Activated CD8-positive, alpha-beta memory T cell treated with anti-CD3 and anti-CD28 coated beads for 36 hours (primary cell): ENCODE results near the gene XNDC1N. TPM values are rescaled to one million over a fixed set of nuclear protein-coding genes. Genes with fewer than 3 reads are reported as not detected.

Experiments
- CTCF ChIA-PET: fragments of 350-600 bp; sonication (Branson Sonifier 250); formaldehyde crosslinking; loops from one replicate; lab custom pipeline; 2021; ENCODE audit warnings: antibody characterized with exemption; lab: Charles Lee
- POLR2A ChIA-PET: fragments of 350-600 bp; sonication (Branson Sonifier 250); formaldehyde crosslinking; loops from one replicate; lab custom pipeline; 2021; ENCODE audit warnings: antibody characterized with exemption; lab: Charles Lee
- total RNA-seq, 2 experiments: library from RNA; stranded (reverse); gene quantifications; one replicate each; pipeline ENCODE4 v1.2.3, GENCODE V29; 2021

Gene XNDC1N
- 10 to 100 TPM; 12.1 to 15.0 TPM for total RNA-seq

GRCh38 chr11:71927820-71928736 lies at the start of gene XNDC1N:
TSS of gene XNDC1N (minus strand) at chr11:71928594. CDS start at chr11:71923353, 5,241 bp downstream.
- CTCF ChIA-PET: interaction anchor here (0.7 to 1.3 kb wide), 6 partner anchors 15 to 472 kb away, joined by 3 to 4 read pairs (median 3); no protein-coding TSS in a partner anchor
- POLR2A ChIA-PET: interaction anchor here (0.9 kb wide), 1 partner anchor 141 kb away, joined by 5 read pairs; no protein-coding TSS in a partner anchor

DNA sequence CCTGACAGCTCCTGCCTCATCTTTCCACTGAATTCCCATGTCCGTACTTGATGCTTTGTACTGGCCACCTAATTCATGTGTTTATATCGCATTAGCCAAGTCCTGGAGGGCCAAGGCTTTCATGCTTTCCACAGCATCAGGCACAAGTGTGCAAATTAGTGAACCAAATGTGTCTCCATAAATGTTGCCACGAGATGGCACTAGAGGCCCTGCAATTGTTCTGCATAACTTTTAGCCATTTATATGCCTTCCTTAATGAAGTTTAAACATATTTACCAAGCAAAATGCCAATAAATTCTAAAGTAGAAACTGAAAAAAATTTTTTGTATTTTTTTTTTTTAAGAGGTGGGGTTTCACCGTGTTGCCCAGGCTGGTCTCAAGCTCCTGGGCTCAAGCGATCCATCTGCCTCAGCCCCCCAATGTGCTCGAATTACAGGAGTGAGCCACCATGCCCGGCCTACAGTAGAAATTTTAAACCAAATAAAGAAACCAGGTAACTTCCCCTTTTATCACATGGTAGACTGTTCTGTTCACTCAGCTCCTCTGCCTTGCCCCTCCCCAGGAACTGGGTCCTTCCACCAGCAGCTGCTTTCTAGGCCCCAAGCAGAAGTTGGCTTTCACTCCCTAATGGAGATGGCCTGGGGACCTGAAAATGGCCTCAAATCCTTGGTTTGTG lies 49.5 kb upstream of the XNDC1N start:
- CTCF ChIA-PET: interaction anchor here (0.9 to 2.5 kb wide), 13 partner anchors 10 to 205 kb away, joined by 3 to 13 read pairs (median 5); partner anchors contain the start of gene IL18BP
- POLR2A ChIA-PET: no interaction called here

DNA sequence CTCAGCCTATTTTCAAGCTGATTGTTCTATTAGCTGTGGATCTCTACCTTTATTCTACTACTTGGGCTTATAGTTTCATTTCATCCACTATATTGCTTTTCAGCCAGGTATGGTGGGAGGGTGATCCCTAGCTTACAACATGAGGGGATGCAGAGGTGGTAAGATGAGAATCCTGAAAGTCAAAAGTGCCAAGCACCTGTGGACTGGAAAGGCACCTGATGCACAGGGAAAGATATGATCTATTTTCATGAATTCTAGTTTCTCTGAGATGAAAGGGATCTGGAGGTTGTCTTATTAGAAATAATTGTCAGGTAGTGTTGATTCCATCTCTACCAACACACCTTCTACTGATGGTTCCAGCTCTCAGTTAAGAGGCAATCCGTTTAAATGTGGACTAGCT lies 48.7 kb upstream of the XNDC1N start:
- ChIA-PET CTCF (interaction anchor here (1.2 to 2.5 kb wide), 9 partner anchors 10 to 114 kb away, joined by 3 to 13 read pairs (median 5); partner anchors contain the start of gene IL18BP), POLR2A (interaction anchor here (0.6 kb wide), 1 partner anchor 35 kb away, joined by 7 read pairs; no protein-coding TSS in a partner anchor)

- ChIA-PET CTCF (interaction anchor here (0.6 to 1.7 kb wide), 6 partner anchors 31 to 207 kb away, joined by 3 to 5 read pairs (median 3); no protein-coding TSS in a partner anchor), POLR2A (no interaction called here)
These were observed 48.2 kb upstream of the XNDC1N start for GRCh38 chr11:71976551-71976950.

DNA sequence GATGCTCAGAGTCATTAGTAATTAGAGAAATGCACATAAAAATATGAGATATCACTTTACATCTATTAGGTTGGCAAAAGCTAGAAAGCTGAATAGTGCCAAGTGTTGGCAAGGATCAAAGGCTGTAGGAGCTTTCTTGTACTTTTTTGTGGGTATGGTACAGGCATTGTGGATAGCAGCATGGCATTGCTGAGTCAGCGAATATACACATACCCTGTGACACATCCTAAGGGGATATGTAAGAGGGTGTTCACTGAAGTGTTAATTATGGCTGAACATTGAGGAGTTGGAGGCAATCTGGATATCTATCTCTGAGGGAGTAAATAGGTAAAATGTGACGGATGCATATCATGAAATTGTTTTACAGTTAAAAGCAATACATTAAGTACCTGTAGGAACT lies 43.3 kb upstream of the XNDC1N start:
- POLR2A ChIA-PET: no interaction called here
- CTCF ChIA-PET: interaction anchor here (0.6 kb wide), 1 partner anchor 85 kb away, joined by 3 read pairs; no protein-coding TSS in a partner anchor

DNA sequence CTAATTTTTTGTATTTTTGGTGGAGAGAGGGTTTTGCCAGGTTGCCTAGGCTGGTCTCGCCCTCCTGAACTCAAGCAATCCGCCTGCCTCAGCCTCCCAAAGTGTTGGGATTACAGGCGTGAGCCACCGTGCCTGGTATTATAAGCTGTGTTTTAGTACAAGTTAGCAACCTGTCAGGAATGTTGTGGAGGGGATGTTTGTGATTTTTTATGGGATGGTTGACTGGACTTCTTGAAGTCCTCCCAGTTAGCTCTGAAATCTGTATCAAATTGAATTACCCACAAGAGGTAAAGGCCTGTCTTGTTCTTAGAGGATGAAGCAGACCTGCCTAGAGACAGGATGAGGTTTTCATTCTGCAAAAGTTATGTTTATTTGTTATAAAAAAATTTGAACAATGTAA lies 36.2 kb upstream of the XNDC1N start:
- ChIA-PET CTCF (no interaction called here), POLR2A (no interaction called here)

DNA sequence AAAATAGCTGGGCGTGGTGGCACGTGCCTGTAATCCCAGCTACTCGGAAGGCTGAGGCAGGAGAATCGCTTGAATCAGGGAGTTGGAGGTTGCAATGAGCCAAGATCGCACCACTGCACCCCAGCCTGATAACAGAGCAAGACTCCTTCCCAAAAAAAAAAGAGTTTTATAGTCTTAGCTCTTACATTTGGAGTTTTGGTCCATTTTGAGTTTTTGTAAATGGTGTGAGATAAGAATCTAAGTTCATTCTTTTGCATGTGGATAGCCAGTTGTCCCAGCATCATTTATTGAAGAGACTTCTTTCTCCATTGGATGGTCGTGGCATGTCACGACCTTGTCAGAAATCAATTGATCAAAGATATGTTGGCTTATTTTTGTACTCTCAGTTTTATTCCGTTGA lies 35.1 kb upstream of the XNDC1N start:
- POLR2A ChIA-PET: no interaction called here
- CTCF ChIA-PET: no interaction called here

- POLR2A ChIA-PET: no interaction called here
- CTCF ChIA-PET: no interaction called here
These were observed 34.1 kb upstream of the XNDC1N start for GRCh38 chr11:71962428-71963038.

- POLR2A ChIA-PET: no interaction called here
- CTCF ChIA-PET: no interaction called here
These were observed 27.6 kb upstream of the XNDC1N start for GRCh38 chr11:71955898-71956456.

DNA sequence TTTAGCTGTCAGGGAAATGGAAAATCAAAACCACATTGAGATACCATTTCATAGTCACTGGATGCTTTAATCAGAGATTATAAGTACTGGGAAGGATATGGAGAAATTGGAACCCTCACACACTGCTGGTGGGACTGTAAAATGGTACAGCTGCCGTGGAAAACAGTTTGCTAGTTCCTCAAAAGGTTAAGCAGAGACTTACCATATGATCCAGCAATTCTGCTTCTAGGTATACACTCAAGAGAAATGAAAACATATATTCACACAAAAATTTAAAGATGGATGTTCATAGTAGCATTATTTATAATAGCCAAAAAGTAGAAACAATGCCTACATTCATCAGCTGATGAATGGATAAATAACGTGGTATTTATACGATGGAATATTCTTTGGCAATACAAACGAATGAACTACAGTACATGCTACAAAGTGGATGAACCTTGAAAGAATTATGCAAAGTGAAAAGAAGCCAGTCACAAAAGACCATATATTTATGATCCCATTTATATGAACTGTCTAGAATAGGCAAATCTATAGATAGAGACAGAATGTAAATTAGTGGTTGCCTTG lies 23.4 kb upstream of the XNDC1N start:
- ChIA-PET CTCF (interaction anchor here (0.7 to 1.7 kb wide), 3 partner anchors 10 to 1603 kb away, joined by 3 read pairs; partner anchors contain the start of gene XNDC1N), POLR2A (no interaction called here)

DNA sequence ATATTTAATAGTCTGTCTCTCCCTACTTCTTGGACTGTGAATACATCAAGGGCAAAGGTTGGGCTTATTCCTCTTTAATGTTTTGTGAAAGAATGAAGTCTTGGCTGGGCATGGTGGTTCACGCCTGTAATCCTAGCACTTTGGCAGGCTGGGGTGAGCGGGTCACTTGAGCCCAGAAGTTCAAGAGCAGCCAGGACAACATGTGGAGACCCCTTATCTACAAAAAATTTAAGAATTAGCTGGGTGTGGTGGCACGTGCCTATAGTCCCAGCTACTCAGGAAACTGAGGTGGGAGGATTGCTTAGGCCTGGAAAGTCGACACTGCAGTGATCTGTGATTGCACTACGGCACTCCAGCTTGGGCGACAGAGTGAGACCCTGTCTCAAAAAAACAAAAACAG lies 20.6 kb upstream of the XNDC1N start:
- ChIA-PET CTCF (no interaction called here), POLR2A (no interaction called here)

GRCh38 chr11:71948314-71949027 lies 20.1 kb upstream of the XNDC1N start:
- ChIA-PET POLR2A (no interaction called here), CTCF (interaction anchor here (1.0 kb wide), 1 partner anchor 29 kb away, joined by 3 read pairs; no protein-coding TSS in a partner anchor)

GRCh38 chr11:71947498-71947897 lies 19.1 kb upstream of the XNDC1N start:
- POLR2A ChIA-PET: no interaction called here
- CTCF ChIA-PET: no interaction called here

GRCh38 chr11:71946144-71946571 lies 17.8 kb upstream of the XNDC1N start:
- CTCF ChIA-PET: interaction anchor here (0.6 to 1.4 kb wide), 2 partner anchors 17 to 103 kb away, joined by 3 to 4 read pairs; partner anchors contain the start of gene RNF121
- POLR2A ChIA-PET: no interaction called here

DNA sequence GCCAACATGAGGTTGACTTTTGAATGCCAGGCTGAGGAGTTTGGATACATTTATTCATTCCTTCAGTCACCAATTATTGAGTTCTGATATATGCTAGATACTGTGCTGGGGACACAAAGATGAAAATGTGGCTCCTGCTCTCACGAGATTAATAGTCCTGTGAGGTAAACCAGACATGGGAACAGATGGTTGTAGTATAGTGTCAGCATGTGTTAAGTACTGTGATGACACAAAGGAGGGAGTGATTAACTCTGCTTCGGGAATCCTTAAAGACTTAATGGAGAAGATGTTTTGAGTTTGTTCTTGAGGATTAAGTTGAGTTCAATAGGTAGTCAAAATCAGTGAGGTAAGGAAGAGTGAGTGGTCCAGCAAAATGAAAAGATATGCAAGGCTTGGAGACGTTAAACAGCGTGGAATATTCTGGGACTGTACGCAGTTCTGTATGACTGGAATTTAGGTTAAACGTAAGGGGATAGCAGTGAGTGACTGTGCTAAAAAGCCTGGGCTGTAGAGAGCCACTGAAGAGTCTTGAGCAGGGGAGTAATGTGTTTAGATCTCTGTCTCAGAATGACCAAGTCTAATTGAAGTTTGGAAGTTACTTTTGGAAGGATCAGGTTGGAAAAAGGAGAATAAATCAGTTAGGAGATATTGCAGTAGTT lies 12.3 kb upstream of the XNDC1N start:
- POLR2A ChIA-PET: no interaction called here
- CTCF ChIA-PET: no interaction called here

GRCh38 chr11:71937826-71938225 lies 9.4 kb upstream of the XNDC1N start:
- ChIA-PET CTCF (interaction anchor here (0.6 kb wide), 2 partner anchors 45 to 113 kb away, joined by 3 read pairs; no protein-coding TSS in a partner anchor), POLR2A (no interaction called here)

- POLR2A ChIA-PET: no interaction called here
These were observed 8.4 kb upstream of the XNDC1N start for GRCh38 chr11:71936825-71937224.

More at GRCh38 chr11:71936825-71937224, 8.4 kb upstream of the XNDC1N start:
- CTCF ChIA-PET: no interaction called here
